Activated CD4-positive, CD25-positive, alpha-beta regulatory T cell treated with anti-CD3 and anti-CD28 coated beads, Interleukin-2, amount 50 U/mL, for 16 hours (primary cell): ENCODE measurements around the gene NXPH1.

Experiments
- DNase-seq: peaks from one replicate; pipeline ENCODE4 v3.0.0-alpha.2; 2020; ENCODE audit warnings: low read depth, low spot score

The NXPH1 gene

GRCh38 chr7:8590225-8590624 lies 156.8 kb downstream of the NXPH1 start:
- DNase-seq, result no peak

- DNase-seq, result no peak
These were observed 157.4 kb downstream of the NXPH1 start for GRCh38 chr7:8590791-8591190.

GRCh38 chr7:8591289-8591688 lies 157.9 kb downstream of the NXPH1 start:
- DNase-seq, result no peak

GRCh38 chr7:8592167-8592566 lies 158.8 kb downstream of the NXPH1 start:
- DNase-seq, result no peak

- DNase-seq, result no peak
These were observed 160.7 kb downstream of the NXPH1 start for GRCh38 chr7:8594115-8594514.

GRCh38 chr7:8597565-8597964 lies 164.2 kb downstream of the NXPH1 start:
- no peak for DNase-seq

- DNase-seq, result no peak
These were observed 167.7 kb downstream of the NXPH1 start for GRCh38 chr7:8601121-8601520.

GRCh38 chr7:8605221-8605620 lies 171.8 kb downstream of the NXPH1 start:
- DNase-seq, result no peak

GRCh38 chr7:8612584-8612983 lies 179.2 kb downstream of the NXPH1 start:
- DNase-seq, result no peak

GRCh38 chr7:8613191-8613590 lies 179.8 kb downstream of the NXPH1 start:
- no peak for DNase-seq

- DNase-seq, result no peak
These were observed 181.6 kb downstream of the NXPH1 start for GRCh38 chr7:8615019-8615418.

- no peak for DNase-seq
These were observed 185.1 kb downstream of the NXPH1 start for GRCh38 chr7:8618441-8619070.

GRCh38 chr7:8620169-8620568 lies 186.8 kb downstream of the NXPH1 start:
- DNase-seq, result no peak

- DNase-seq, result no peak
These were observed 192.2 kb downstream of the NXPH1 start for GRCh38 chr7:8625612-8626011.

- DNase-seq, result no peak
These were observed 193.9 kb downstream of the NXPH1 start for GRCh38 chr7:8627325-8627724.

GRCh38 chr7:8628656-8629055 lies 195.2 kb downstream of the NXPH1 start:
- no peak for DNase-seq

- no peak for DNase-seq
These were observed 196.1 kb downstream of the NXPH1 start for GRCh38 chr7:8629504-8629903.

- DNase-seq, result no peak
These were observed 203.9 kb downstream of the NXPH1 start for GRCh38 chr7:8637322-8637721.

GRCh38 chr7:8638076-8638475 lies 204.7 kb downstream of the NXPH1 start:
- no peak for DNase-seq

- DNase-seq, result no peak
These were observed 206.3 kb downstream of the NXPH1 start for GRCh38 chr7:8639668-8640067.

GRCh38 chr7:8640671-8641070 lies 207.3 kb downstream of the NXPH1 start:
- no peak for DNase-seq

GRCh38 chr7:8668627-8669500 lies 235.5 kb downstream of the NXPH1 start:
- DNase-seq, result no peak

- no peak for DNase-seq
These were observed 236.1 kb downstream of the NXPH1 start for GRCh38 chr7:8669501-8669851.
